H7 (cell line): ENCODE measurements around the gene HIKESHI. TPM values are rescaled to one million over a fixed set of nuclear protein-coding genes. Genes with fewer than 3 reads are reported as not detected.
A peak's percentile ranks its signal among the peaks of the same experiment; 100 is the strongest.
"Not testable (repeated sequence)": the region's sequence is repeated elsewhere in the genome, so short reads cannot be mapped to it uniquely, and the experiment has no call there.

ENCODE experiments used
- DNase-seq: peaks from one replicate; pipeline ENCODE4 v3.0.0; 2012
- H3K27me3 ChIP-seq: 2 replicates; pipeline ENCODE4 v1.6.0; 2011; ENCODE audit warnings: mild to moderate bottlenecking, low read length; ENCODE audit not compliant: control insufficient read depth, insufficient read depth
- H3K36me3 ChIP-seq: replicated peaks from 2 replicates; pipeline ENCODE4 v1.5.1; 2011; ENCODE audit warnings: low read length; ENCODE audit not compliant: control insufficient read depth, insufficient read depth
- H3K4me3 ChIP-seq: 2 replicates; pipeline ENCODE4 v1.5.1; 2011; ENCODE audit warnings: low read depth, mild to moderate bottlenecking, control low read depth, low read length, moderate library complexity; ENCODE audit not compliant: insufficient read depth
- total RNA-seq: library from RNA; depleted of rRNA; stranded (reverse); fragments of >200 nt; shearing (Covaris generic); gene quantifications from 2 replicates; pipeline ENCODE4 v1.2.3, GENCODE V29; 2014

Gene HIKESHI
- total RNA-seq, 1 experiment from 2014 or later: 65.1 TPM

GRCh38 chr11:86278226-86278625 lies 23.8 kb upstream of the HIKESHI start:
- Histone ChIP-seq H3K4me3 (no peak overlapping the region), H3K27me3 (no peaks in the 10 kb centered on the region), H3K36me3 (no peaks in the 10 kb centered on the region; the same call in 1 of the 2 replicates)
- no peak for DNase-seq

- Histone ChIP-seq H3K27me3 (no peaks in the 10 kb centered on the region), H3K36me3 (no peaks in the 10 kb centered on the region; the same call in 1 of the 2 replicates), H3K4me3 (no peak overlapping the region)
- DNase-seq: no peak
Observed at GRCh38 chr11:86279747-86280146, 22.3 kb upstream of the HIKESHI start.

- H3K27me3 ChIP-seq: no peaks in the 10 kb centered on the region
- H3K4me3 ChIP-seq: no peak overlapping the region
- DNase-seq: no peak
- no peaks in the 10 kb centered on the region for H3K36me3 ChIP-seq
Observed at GRCh38 chr11:86287468-86287796, 14.6 kb upstream of the HIKESHI start.

GRCh38 chr11:86288776-86289507 lies 13.1 kb upstream of the HIKESHI start:
- Histone ChIP-seq H3K4me3 (no peak overlapping the region), H3K27me3 (no peaks in the 10 kb centered on the region), H3K36me3 (no peaks in the 10 kb centered on the region)
- DNase-seq: no peak

GRCh38 chr11:86289508-86290280 lies 12.3 kb upstream of the HIKESHI start:
- H3K27me3 ChIP-seq, DNase-seq, H3K4me3 ChIP-seq, H3K36me3 ChIP-seq: not testable (repeated sequence)

GRCh38 chr11:86291466-86292262 lies 10.4 kb upstream of the HIKESHI start:
- Histone ChIP-seq H3K27me3 (no peaks in the 10 kb centered on the region), H3K36me3 (no peaks in the 10 kb centered on the region), H3K4me3 (no peak overlapping the region)
- peak; percentile 58 for DNase-seq

- no peaks in the 10 kb centered on the region for H3K36me3 ChIP-seq
- DNase-seq: no peak
- H3K4me3 ChIP-seq: no peak overlapping the region
- H3K27me3 ChIP-seq: no peaks in the 10 kb centered on the region
Observed at GRCh38 chr11:86292912-86293616, 9.0 kb upstream of the HIKESHI start.

GRCh38 chr11:86294026-86294425 lies 8.0 kb upstream of the HIKESHI start:
- DNase-seq: no peak
- Histone ChIP-seq H3K27me3 (no peaks in the 10 kb centered on the region), H3K36me3 (no peaks in the 10 kb centered on the region), H3K4me3 (no peak overlapping the region)

- Histone ChIP-seq H3K36me3 (no peaks in the 10 kb centered on the region), H3K27me3 (no peaks in the 10 kb centered on the region), H3K4me3 (no peak overlapping the region)
- no peak for DNase-seq
Observed at GRCh38 chr11:86301742-86302091, 323 bp upstream of the HIKESHI start.

- DNase-seq: no peak
- H3K36me3 ChIP-seq: no peaks in the 10 kb centered on the region; the same call in 1 of the 2 replicates
- no peak overlapping the region; the same call in 1 of the 2 replicates for H3K4me3 ChIP-seq
- no peaks in the 10 kb centered on the region for H3K27me3 ChIP-seq
Observed at GRCh38 chr11:86303257-86303656, 1.2 kb downstream of the HIKESHI start.

- H3K27me3 ChIP-seq, DNase-seq, H3K4me3 ChIP-seq, H3K36me3 ChIP-seq: not testable (repeated sequence)
Observed at GRCh38 chr11:86308710-86309109, 6.7 kb downstream of the HIKESHI start.

- DNase-seq: no peak
- no peaks in the 10 kb centered on the region for H3K27me3 ChIP-seq
Observed at GRCh38 chr11:86313793-86314192, 11.8 kb downstream of the HIKESHI start.

GRCh38 chr11:86314636-86315035 lies 12.6 kb downstream of the HIKESHI start:
- no peaks in the 10 kb centered on the region for H3K36me3 ChIP-seq
- H3K4me3 ChIP-seq: no peak overlapping the region
- DNase-seq: no peak
- no peaks in the 10 kb centered on the region for H3K27me3 ChIP-seq

More at GRCh38 chr11:86313793-86314192, 11.8 kb downstream of the HIKESHI start:
- Histone ChIP-seq H3K36me3 (no peaks in the 10 kb centered on the region), H3K4me3 (no peak overlapping the region)

- DNase-seq: no peak
- Histone ChIP-seq H3K4me3 (no peak overlapping the region), H3K36me3 (no peaks in the 10 kb centered on the region; the same call in 1 of the 2 replicates), H3K27me3 (no peaks in the 10 kb centered on the region)
Observed at GRCh38 chr11:86335131-86335767, 33.2 kb downstream of the HIKESHI start.
